GM12878 (cell line): Measurements from ENCODE around the gene DCUN1D3. TPM values are rescaled to one million over a fixed set of nuclear protein-coding genes. Genes with fewer than 3 reads are reported as not detected.

Source experiments
- ATAC-seq: fragments of 200-7000 bp; cut with Tn5 transposase; 3 replicates; pipeline ENCODE4 v1.9.1; 2020; ENCODE audit warnings: mild to moderate bottlenecking, moderate library complexity
- BruUV-seq: library from RNA; stranded (reverse); fragments of 400-500 nt; replicated peaks from 2 replicates; lab custom pipeline; 2021; lab: Mats Ljungman, UMichigan
- CTCF ChIA-PET: fragments of 300-600 bp; sonication (Branson Sonifier 250); formaldehyde crosslinking; extraction: SDS; loops from one replicate; lab custom pipeline; 2021; ENCODE audit warnings: inconsistent platforms; lab: Yijun Ruan, JAX
- POLR2A ChIA-PET: fragments of 350-600 bp; formaldehyde crosslinking; extraction: SDS; loops from one replicate; lab custom pipeline; 2021; ENCODE audit warnings: inconsistent platforms; lab: Charles Lee
- RAD21 ChIA-PET: fragments of 300-600 bp; sonication (Branson Sonifier 250); formaldehyde crosslinking; loops from one replicate; lab custom pipeline; 2023; ENCODE audit warnings: antibody characterized with exemption; ENCODE audit not compliant: unreplicated experiment; lab: Charles Lee
- SMC1A ChIA-PET: fragments of 300-600 bp; sonication (Branson Sonifier 250); formaldehyde crosslinking; loops from one replicate; lab custom pipeline; 2023; ENCODE audit not compliant: unreplicated experiment, uncharacterized antibody; lab: Charles Lee
- DNase-seq: peaks from one replicate; pipeline ENCODE4 v3.0.0-alpha.2; 2011; ENCODE audit warnings: low read depth, low spot score
- FAIRE-seq: peaks from 3 replicates; lab custom pipeline; 2011; peaks lifted over from hg19 to GRCh38; lab: Jason Lieb, UNC
- H2AFZ ChIP-seq: 2 replicates; pipeline ENCODE4 v1.6.0; 2011; ENCODE audit warnings: low read depth, low read length, control low read depth; ENCODE audit not compliant: control insufficient read depth
- H3K27ac ChIP-seq: 2 replicates; pipeline ENCODE4 v1.5.1; 2011; ENCODE audit warnings: control low read depth; ENCODE audit not compliant: control insufficient read depth, insufficient read depth
- H3K27me3 ChIP-seq, 2 experiments: replicated peaks in 1 of 2; 2 replicates each; pipeline versions ENCODE4 v1.6.0 to v1.6.1; 2011; ENCODE audit warnings: low read length in 1 of 2; ENCODE audit not compliant: control insufficient read depth in 2 of 2, insufficient read depth in 2 of 2
- H3K36me3 ChIP-seq, 2 experiments: 2 replicates each; pipeline ENCODE4 v1.5.1; 2011; ENCODE audit warnings: low read length in 1 of 2; ENCODE audit not compliant: control insufficient read depth in 2 of 2, insufficient read depth in 2 of 2
- H3K4me1 ChIP-seq: 2 replicates; pipeline ENCODE4 v1.6.1; 2011; ENCODE audit warnings: mild to moderate bottlenecking, low read length, moderate library complexity, mixed read lengths; ENCODE audit not compliant: control insufficient read depth, insufficient read depth
- H3K4me2 ChIP-seq: 2 replicates; pipeline ENCODE4 v1.6.0; 2011; ENCODE audit warnings: control low read depth; ENCODE audit not compliant: control insufficient read depth, insufficient read depth
- H3K4me3 ChIP-seq: fragments of 200-600 bp; sonication (generic); 2 replicates; pipeline ENCODE4 v1.5.1; 2016
- H3K79me2 ChIP-seq: 2 replicates; pipeline ENCODE4 v1.6.0; 2011; ENCODE audit warnings: low read length; ENCODE audit not compliant: control insufficient read depth, insufficient read depth
- H3K9ac ChIP-seq: 2 replicates; pipeline ENCODE4 v1.8.0; 2011; ENCODE audit warnings: low read length, control low read depth, mixed read lengths; ENCODE audit not compliant: control insufficient read depth, insufficient read depth
- H3K9me3 ChIP-seq: replicated peaks from 3 replicates; pipeline ENCODE4 v1.5.1; 2011; ENCODE audit warnings: mild to moderate bottlenecking, low read length; ENCODE audit not compliant: control insufficient read depth, insufficient read depth
- H4K20me1 ChIP-seq: 2 replicates; pipeline ENCODE4 v1.6.0; 2011; ENCODE audit not compliant: control insufficient read depth, insufficient read depth
- ATF7 ChIP-seq: fragments of 450-650 bp; IDR thresholded peaks from 2 replicates; pipeline ENCODE4 v1.6.1; 2016; ENCODE audit warnings: low read depth, mild to moderate bottlenecking
- CEBPB ChIP-seq, 2 experiments: fragments of 150-350 bp in 1 of 2; IDR thresholded peaks; 2 replicates each; pipeline ENCODE4 v1.6.1; 2012 to 2014; ENCODE audit warnings: low read depth in 2 of 2, low read length in 2 of 2, borderline replicate concordance in 1 of 2, inconsistent platforms in 1 of 2
- EED ChIP-seq: sonication (generic); IDR thresholded peaks from 2 replicates; pipeline ENCODE4 v1.6.1; 2016; ENCODE audit warnings: antibody characterized with exemption, low read depth
- ETV6 ChIP-seq, 2 experiments: fragments of 450-650 bp in 1 of 2; IDR thresholded peaks in 1 of 2; conservative IDR thresholded peaks in 1 of 2; 2 replicates each; pipeline ENCODE4 v1.6.1; 2014; ENCODE audit warnings: antibody characterized with exemption in 1 of 2, borderline replicate concordance in 1 of 2, low read depth in 1 of 2, mild to moderate bottlenecking in 1 of 2, moderate library complexity in 1 of 2
- FOXM1 ChIP-seq: IDR thresholded peaks from 2 replicates; pipeline ENCODE4 v1.6.1; 2012; ENCODE audit warnings: low read depth, mild to moderate bottlenecking, inconsistent platforms, low read length, moderate library complexity
- IKZF1 ChIP-seq: fragments of 450-650 bp; conservative IDR thresholded peaks from 2 replicates; pipeline ENCODE4 v1.6.1; 2017; ENCODE audit warnings: antibody characterized with exemption, mild to moderate bottlenecking
- IKZF2 ChIP-seq, 2 experiments: fragments of 450-650 bp; IDR thresholded peaks; 2 replicates each; pipeline ENCODE4 v1.6.1; 2017; ENCODE audit warnings: mild to moderate bottlenecking in 2 of 2, moderate library complexity in 2 of 2
- JUNB ChIP-seq: IDR thresholded peaks from 2 replicates; pipeline ENCODE4 v1.6.1; 2016; ENCODE audit warnings: antibody characterized with exemption, mild to moderate bottlenecking
- KLF5 ChIP-seq: fragments of 450-650 bp; IDR thresholded peaks from 2 replicates; pipeline ENCODE4 v1.6.1; 2014; ENCODE audit warnings: mild to moderate bottlenecking; ENCODE audit not compliant: partially characterized antibody
- NFIC ChIP-seq: IDR thresholded peaks from 2 replicates; pipeline ENCODE4 v1.6.1; 2012; ENCODE audit warnings: low read depth, mild to moderate bottlenecking, inconsistent platforms, low read length, moderate library complexity
- PBX3 ChIP-seq: IDR thresholded peaks from 2 replicates; pipeline ENCODE4 v1.6.1; 2011; ENCODE audit warnings: mild to moderate bottlenecking, low read depth, low read length, moderate library complexity; ENCODE audit not compliant: insufficient replicate concordance
- RB1 ChIP-seq: fragments of 450-650 bp; formaldehyde crosslinking; IDR thresholded peaks from 2 replicates; pipeline ENCODE4 v1.6.1; 2017; ENCODE audit warnings: mild to moderate bottlenecking, borderline replicate concordance
- RUNX3 ChIP-seq: IDR thresholded peaks from 2 replicates; pipeline ENCODE4 v1.6.1; 2012; ENCODE audit warnings: low read length, inconsistent platforms
- SPI1 ChIP-seq: IDR thresholded peaks from 2 replicates; pipeline ENCODE4 v1.6.1; 2011; ENCODE audit warnings: low read depth, mild to moderate bottlenecking, low read length, moderate library complexity, borderline replicate concordance; ENCODE audit not compliant: insufficient read depth
- TCF7 ChIP-seq: IDR thresholded peaks from 2 replicates; pipeline ENCODE4 v1.6.1; 2014; ENCODE audit warnings: antibody characterized with exemption, borderline replicate concordance
- ZBTB40 ChIP-seq: fragments of 450-650 bp; IDR thresholded peaks from 2 replicates; pipeline ENCODE4 v1.6.1; 2016; ENCODE audit warnings: mild to moderate bottlenecking, moderate library complexity, borderline replicate concordance
- WGBS: methylation state at CpG from one replicate; pipeline ENCODE4 v1.1.6; 2016; ENCODE audit warnings: low lambda C conversion rate; ENCODE audit not compliant: insufficient replicate concordance, insufficient coverage; ENCODE audit errors: missing lambda C conversion rate; 5-methylcytosine and 5-hydroxymethylcytosine counted together
- in situ Hi-C: fragments of 300-500 bp; cut with MboI; formaldehyde crosslinking; loops from 9 replicates; pipeline ENCODE4 v1.14.3; 2018; ENCODE audit warnings: mixed read lengths
- intact Hi-C: fragments of 100-400 bp; cut with micrococcal nuclease; formaldehyde crosslinking; loops from one replicate; pipeline ENCODE4 v1.14.2; 2022; ENCODE audit not compliant: unreplicated experiment
- polyA plus RNA-seq, 11 experiments: library from polyadenylated mRNA; depleted of rRNA in 4 of 11; unstranded in 6 of 11; stranded (reverse) in 5 of 11; fragments of >200 nt; fragmentation: Nextera tagmentation in 4 of 11; fragmentation: Illumina TruSeq in 1 of 11; extraction: Ambion mirVana in 4 of 11; extraction: Trizol in 1 of 11; gene quantifications; 1 replicate in 1 of 11; 2 replicates in 10 of 11; pipeline versions ENCODE4 v1.2.1 to v1.2.3, GENCODE V29; 2011 to 2016; ENCODE audit warnings: inconsistent platforms in 2 of 11, missing spikeins in 2 of 11, low read depth in 1 of 11
- total RNA-seq, 4 experiments: library from RNA; depleted of rRNA in 3 of 4; stranded (reverse); fragments of >200 nt in 3 of 4; fragmentation: Illumina TruSeq in 1 of 4; extraction: Trizol in 1 of 4; gene quantifications; 2 replicates each; pipeline versions ENCODE4 v1.2.1 to v1.2.3, GENCODE V29; 2013 to 2021

The DCUN1D3 gene
- total and polyA plus RNA-seq, 10 of the 15 experiments (the other 5 are each of a cell fraction or from before 2014, with no cell fraction given) = 0.47 to 4.5 (median 1.9) TPM

- intact Hi-C loops = no loop called here
- WGBS = 73% methylated on average over 9 of the region's 9 CpGs
- TF ChIP-seq EED = peak; percentile 55; the same call in 1 of the 2 replicates
- TF ChIP-seq RUNX3 = peak; percentile 90
- TF ChIP-seq FOXM1 = peak; percentile 59; the same call in 1 of the 2 replicates
- TF ChIP-seq IKZF1 = peak; percentile 36; the same call in 1 of the 2 replicates
- peak in 1 of 2 experiments; percentile 16; a peak in 1 of 4 replicates for TF ChIP-seq CEBPB (IDR thresholded peaks at IDR 0.05; ENCODE audit: borderline replicate concordance in 1 of 2, low read depth in 2 of 2, low read length in 2 of 2)
- TF ChIP-seq TCF7 = peak; percentile 89
- peak in 1 of 2 experiments; percentile 86; a peak in 2 of 4 replicates for TF ChIP-seq ETV6 (conservative IDR thresholded peaks at IDR 0.05 in 1 of 2, IDR thresholded peaks at IDR 0.05 in 1 of 2; ENCODE audit: borderline replicate concordance in 1 of 2, low read depth in 1 of 2)
- TF ChIP-seq ATF7 = peak; percentile 57
- peak; percentile 46 for TF ChIP-seq JUNB
- no peak for TF ChIP-seq RB1
- no peak for TF ChIP-seq PBX3
- peak in 1 of 2 experiments; percentile 36; a peak in 1 of 4 replicates for TF ChIP-seq IKZF2 (IDR thresholded peaks at IDR 0.05)
- TF ChIP-seq NFIC = 0 out of 2 replicates have a peak, but pooled peaks have one; percentile 45
- peak; percentile 17; the same call in 1 of the 2 replicates for TF ChIP-seq SPI1
- no peak for TF ChIP-seq ZBTB40
- no peak for TF ChIP-seq KLF5
- H3K27me3 ChIP-seq = no peaks in the 10 kb centered on the region
- no peak overlapping the region for H2AFZ ChIP-seq
- H3K4me2 ChIP-seq = peak overlapping the region; percentile 38; the same call in 1 of the 2 replicates
- in situ Hi-C loops = no loop called here
- H4K20me1 ChIP-seq = no peaks in the 10 kb centered on the region
- ChIA-PET POLR2A (interaction anchor here (1.3 to 3.5 kb wide), 3 partner anchors 7 to 28 kb away, joined by 3 to 44 read pairs (median 11); partner anchors contain the start of genes DCUN1D3 and LYRM1), SMC1A (interaction anchor here (1.1 to 6.3 kb wide), 6 partner anchors 12 to 32 kb away, joined by 3 to 50 read pairs (median 14); partner anchors contain the start of genes DCUN1D3 and LYRM1), RAD21 (interaction anchor here (1.0 kb wide), 1 partner anchor 27 kb away, joined by 3 read pairs; no protein-coding TSS in a partner anchor), CTCF (no interaction called here)
- H3K36me3 ChIP-seq = no peaks in the 10 kb centered on the region
- H3K79me2 ChIP-seq = peaks cover 11% of the 10 kb centered on the region
- H3K9ac ChIP-seq = no peak overlapping the region
- DNase-seq = no peak
- no peak overlapping the region for H3K27ac ChIP-seq
- no peak; the same call in 2 of the 3 replicates for ATAC-seq
- no peak for FAIRE-seq
- H3K9me3 ChIP-seq = no peaks in the 10 kb centered on the region; the same call in 2 of the 3 replicates
- H3K4me3 ChIP-seq = no peak overlapping the region
- BruUV-seq = no TSS peak
- peaks cover 38% of the 10 kb centered on the region for H3K4me1 ChIP-seq
These were observed 28.0 kb downstream of the DCUN1D3 start for GRCh38 chr16:20871941-20872815.
